HL-60 (cell line): ENCODE measurements around the gene LRRC7.

Experiments
- CTCF ChIP-seq: IDR thresholded peaks from one replicate; pipeline ENCODE4 v1.5.1; 2011; ENCODE audit warnings: low read length, control low read depth, inconsistent platforms; ENCODE audit not compliant: insufficient read depth
- POLR2AphosphoS5 ChIP-seq: IDR thresholded peaks from 2 replicates; pipeline ENCODE4 v1.6.1; 2012; ENCODE audit warnings: low read depth

GRCh38 chr1:69755647-69756046 lies 187.9 kb downstream of the LRRC7 start:
- no peak for TF ChIP-seq CTCF
- no peak for TF ChIP-seq POLR2AphosphoS5
